Smooth muscle cell (in vitro differentiated cells): ENCODE measurements around the gene PROSER2. TPM values are rescaled to one million over a fixed set of nuclear protein-coding genes. Genes with fewer than 3 reads are reported as not detected.

Experiments
- DNase-seq: peaks from one replicate; lab custom pipeline; 2025; ENCODE audit not compliant: unreplicated experiment; lab: John Stamatoyannopoulos, UW
- H2AFZ ChIP-seq: fragments of 200-600 bp; sonication (generic); 2 replicates; pipeline ENCODE4 v1.6.0; 2016; ENCODE audit warnings: antibody characterized with exemption, low read depth, mild to moderate bottlenecking
- H3F3A ChIP-seq: fragments of 200-600 bp; sonication (generic); 2 replicates; pipeline ENCODE4 v1.6.0; 2017; ENCODE audit warnings: antibody characterized with exemption, low read depth
- H3K27ac ChIP-seq: fragments of 200-600 bp; sonication (generic); 2 replicates; pipeline ENCODE4 v1.5.1; 2016; ENCODE audit warnings: low read depth, mild to moderate bottlenecking
- H3K27me3 ChIP-seq: fragments of 200-600 bp; sonication (generic); 2 replicates; pipeline ENCODE4 v1.6.1; 2016; ENCODE audit warnings: low read depth, mild to moderate bottlenecking
- H3K36me3 ChIP-seq: fragments of 200-600 bp; sonication (generic); 2 replicates; pipeline ENCODE4 v1.5.1; 2016; ENCODE audit warnings: low read depth
- H3K4me1 ChIP-seq: fragments of 200-600 bp; sonication (generic); 2 replicates; pipeline ENCODE4 v1.5.1; 2016; ENCODE audit warnings: low read depth
- H3K4me2 ChIP-seq: fragments of 200-600 bp; sonication (generic); 2 replicates; pipeline ENCODE4 v1.6.0; 2016; ENCODE audit warnings: mild to moderate bottlenecking
- H3K4me3 ChIP-seq: fragments of 200-600 bp; sonication (generic); 2 replicates; pipeline ENCODE4 v1.5.1; 2016; ENCODE audit warnings: mild to moderate bottlenecking
- H3K79me2 ChIP-seq: fragments of 200-600 bp; sonication (generic); 2 replicates; pipeline ENCODE4 v1.6.0; 2016; ENCODE audit warnings: low read depth, mild to moderate bottlenecking
- H3K9ac ChIP-seq: fragments of 200-600 bp; sonication (generic); 2 replicates; pipeline ENCODE4 v1.6.0; 2016; ENCODE audit warnings: low read depth
- H3K9me3 ChIP-seq: fragments of 200-600 bp; sonication (generic); replicated peaks from 2 replicates; pipeline ENCODE4 v1.5.1; 2016; ENCODE audit warnings: low read depth
- H4K20me1 ChIP-seq: fragments of 200-600 bp; sonication (generic); 2 replicates; pipeline ENCODE4 v1.6.0; 2016; ENCODE audit warnings: low read depth
- CTCF ChIP-seq: fragments of 200-600 bp; sonication (generic); IDR thresholded peaks from 2 replicates; pipeline ENCODE4 v1.5.1; 2017; ENCODE audit warnings: borderline replicate concordance, mild to moderate bottlenecking, antibody characterized with exemption; ENCODE audit not compliant: insufficient read depth, poor library complexity, severe bottlenecking
- WGBS: methylation state at CpG from one replicate; pipeline ENCODE4 v1.1.7; 2016; ENCODE audit warnings: low lambda C conversion rate; 5-methylcytosine and 5-hydroxymethylcytosine counted together
- polyA plus RNA-seq: library from polyadenylated mRNA; unstranded; fragments of >200 nt; fragmentation: Nextera tagmentation; extraction: Ambion mirVana; gene quantifications from 2 replicates; pipeline ENCODE4 v1.2.1, GENCODE V29; 2016
- total RNA-seq: library from RNA; depleted of rRNA; stranded (reverse); fragments of >200 nt; gene quantifications from 2 replicates; pipeline ENCODE4 v1.2.3, GENCODE V29; 2014

Gene PROSER2
- total and polyA plus RNA-seq, 2 experiments from 2014 or later: 4.9 to 8.2 TPM

- DNase-seq: no peak
- H3K9me3 ChIP-seq: no peaks in the 10 kb centered on the region
- no peak for TF ChIP-seq CTCF
- no peak overlapping the region for H3K4me3 ChIP-seq
- H3K79me2 ChIP-seq: peaks cover 51% of the 10 kb centered on the region
- H4K20me1 ChIP-seq: peaks cover 4% of the 10 kb centered on the region
- H3K4me2 ChIP-seq: no peak overlapping the region
- no peak overlapping the region for H3K9ac ChIP-seq
- no peaks in the 10 kb centered on the region for H3F3A ChIP-seq
- no peaks in the 10 kb centered on the region for H3K36me3 ChIP-seq
- no peak overlapping the region for H2AFZ ChIP-seq
- WGBS: 74% methylated on average over 4 of the region's 4 CpGs
- H3K27ac ChIP-seq: no peak overlapping the region
- no peaks in the 10 kb centered on the region for H3K27me3 ChIP-seq
- no peaks in the 10 kb centered on the region for H3K4me1 ChIP-seq
Measured at GRCh38 chr10:11830836-11831519, 7.8 kb downstream of the PROSER2 start.

GRCh38 chr10:11831520-11831951 lies 8.4 kb downstream of the PROSER2 start:
- no peaks in the 10 kb centered on the region for H3K4me1 ChIP-seq
- no peaks in the 10 kb centered on the region for H3K9me3 ChIP-seq
- H2AFZ ChIP-seq: no peak overlapping the region
- peaks cover 4% of the 10 kb centered on the region for H4K20me1 ChIP-seq
- no peaks in the 10 kb centered on the region for H3K36me3 ChIP-seq
- DNase-seq: no peak
- H3K9ac ChIP-seq: no peak overlapping the region
- 75% methylated on average over 7 of the region's 7 CpGs for WGBS
- H3K27ac ChIP-seq: no peak overlapping the region
- peaks cover 46% of the 10 kb centered on the region for H3K79me2 ChIP-seq
- H3K4me2 ChIP-seq: no peak overlapping the region
- no peak overlapping the region for H3K4me3 ChIP-seq
- TF ChIP-seq CTCF: no peak
- no peaks in the 10 kb centered on the region for H3F3A ChIP-seq
- H3K27me3 ChIP-seq: no peaks in the 10 kb centered on the region

DNA sequence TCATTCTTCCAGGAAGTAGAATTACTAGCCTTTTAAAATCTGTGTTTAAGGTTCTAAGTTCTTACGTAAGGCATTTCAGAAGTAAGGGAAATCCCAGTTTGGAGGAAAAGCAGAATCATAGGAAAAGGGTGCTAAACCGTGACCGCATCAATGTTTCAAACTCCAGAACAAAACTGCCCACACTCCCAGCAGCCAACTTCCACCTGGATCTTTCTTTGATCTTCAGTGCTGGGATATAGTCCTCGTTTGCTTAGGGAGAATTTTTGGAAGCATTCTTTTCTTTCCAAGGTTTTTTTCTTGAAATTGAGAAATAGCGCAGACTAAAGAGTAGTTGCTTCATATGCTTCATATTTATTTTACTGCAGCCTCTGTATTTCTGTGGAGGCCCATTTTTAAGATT lies 8.9 kb downstream of the PROSER2 start:
- Histone ChIP-seq H2AFZ (no peak overlapping the region), H4K20me1 (peaks cover 4% of the 10 kb centered on the region), H3K9ac (no peak overlapping the region), H3K27me3 (no peaks in the 10 kb centered on the region), H3K36me3 (no peaks in the 10 kb centered on the region), H3K4me2 (no peak overlapping the region), H3K9me3 (no peaks in the 10 kb centered on the region), H3F3A (no peaks in the 10 kb centered on the region), H3K79me2 (peaks cover 51% of the 10 kb centered on the region), H3K27ac (no peak overlapping the region), H3K4me3 (peak overlapping the region; percentile 9), H3K4me1 (no peaks in the 10 kb centered on the region)
- TF ChIP-seq CTCF: no peak
- WGBS: 87% methylated on average over 5 of the region's 5 CpGs
- DNase-seq: no peak

- Histone ChIP-seq H3K9ac (no peak overlapping the region), H3K4me2 (no peak overlapping the region), H3K27ac (no peak overlapping the region), H2AFZ (no peak overlapping the region), H3K27me3 (no peaks in the 10 kb centered on the region), H3K4me1 (no peaks in the 10 kb centered on the region), H3K4me3 (no peak overlapping the region), H4K20me1 (peaks cover 15% of the 10 kb centered on the region), H3K79me2 (peaks cover 48% of the 10 kb centered on the region), H3K36me3 (no peaks in the 10 kb centered on the region), H3F3A (no peaks in the 10 kb centered on the region), H3K9me3 (no peaks in the 10 kb centered on the region)
- WGBS: 95% methylated on average over 6 of the region's 6 CpGs
- no peak for DNase-seq
- TF ChIP-seq CTCF: no peak
Measured at GRCh38 chr10:11835061-11835460, 11.9 kb downstream of the PROSER2 start.
